ENCODE results near the gene SCMH1.
A peak's percentile ranks its signal among the peaks of the same experiment; 100 is the strongest.
"Not testable (repeated sequence)": the region's sequence is repeated elsewhere in the genome, so short reads cannot be mapped to it uniquely, and the experiment has no call there.

Gene SCMH1

DNA sequence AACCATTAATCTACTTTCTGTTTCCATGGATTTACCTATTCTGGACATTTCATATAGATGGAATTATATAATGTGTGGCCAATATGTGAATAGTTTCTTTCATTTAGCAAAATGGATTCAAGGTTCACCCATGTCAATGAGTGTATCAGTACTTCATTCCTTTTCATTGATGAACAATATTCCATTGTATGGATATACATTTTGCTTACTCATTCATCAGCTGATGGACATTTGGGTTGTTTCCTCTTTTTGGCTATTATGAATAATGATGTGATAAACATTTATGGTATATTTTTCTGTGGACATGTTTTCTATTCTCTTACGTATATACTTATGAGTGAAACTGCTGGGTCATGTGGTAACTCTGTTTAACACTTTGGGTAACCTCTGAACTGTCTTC is 97.8 kb downstream of the SCMH1 start:
- no peak for DNase-seq

- DNase-seq: no peak
Measured at GRCh38 chr1:41138549-41138948, 103.6 kb downstream of the SCMH1 start.

DNA sequence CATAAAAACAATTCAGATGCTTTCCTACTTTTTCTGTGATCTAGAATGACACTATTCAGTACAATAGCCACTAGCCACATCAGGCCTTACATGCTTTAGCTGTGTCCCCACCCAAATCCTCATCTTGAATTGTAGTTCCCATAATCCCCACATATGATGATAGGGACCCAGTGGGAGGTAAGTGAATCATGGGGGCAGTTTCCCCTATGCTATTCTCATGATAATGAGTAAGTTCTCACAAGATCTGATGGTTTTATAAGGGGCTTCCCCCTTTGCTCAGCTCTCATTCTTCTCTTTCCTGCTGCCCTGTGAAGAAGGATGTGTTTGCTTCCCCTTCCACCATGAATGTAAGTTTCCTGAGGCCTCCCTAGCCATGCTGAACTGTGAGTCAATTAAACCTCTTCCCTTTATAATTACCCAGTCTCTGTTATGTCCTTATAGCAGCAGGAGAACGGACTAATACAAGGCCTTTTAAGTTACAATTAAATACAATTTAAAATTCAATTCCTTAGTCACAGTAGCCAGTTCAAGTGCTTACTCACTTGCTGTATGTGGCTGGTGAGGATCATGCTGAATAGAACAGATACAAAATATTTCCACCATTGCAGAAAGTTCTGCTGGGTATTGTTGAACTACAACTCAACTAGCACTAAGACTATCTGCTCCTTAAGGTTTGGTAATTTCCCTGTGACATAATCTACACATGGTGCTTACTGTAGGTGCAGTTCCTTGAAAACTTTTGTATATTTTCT is 106.7 kb downstream of the SCMH1 start:
- DNase-seq: no peak

DNA sequence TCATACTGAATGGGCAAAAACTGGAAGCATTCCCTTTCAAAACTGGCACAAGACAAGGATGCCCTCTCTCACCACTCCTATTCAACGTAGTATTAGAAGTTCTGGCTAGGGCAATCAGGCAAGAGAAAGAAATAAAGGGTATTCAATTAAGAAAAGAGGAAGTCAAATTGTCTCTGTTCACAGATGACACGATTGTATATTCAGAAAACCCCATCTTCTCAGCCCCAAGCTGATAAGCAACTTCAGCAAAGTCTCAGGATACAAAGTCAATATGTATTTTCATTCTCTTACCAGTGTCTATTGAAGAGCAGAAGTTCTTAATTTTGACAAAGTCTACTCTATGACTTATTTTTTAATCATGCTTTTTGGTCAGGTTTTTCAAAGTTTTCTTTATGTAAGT is 107.8 kb downstream of the SCMH1 start:
- DNase-seq: not testable (repeated sequence)

DNA sequence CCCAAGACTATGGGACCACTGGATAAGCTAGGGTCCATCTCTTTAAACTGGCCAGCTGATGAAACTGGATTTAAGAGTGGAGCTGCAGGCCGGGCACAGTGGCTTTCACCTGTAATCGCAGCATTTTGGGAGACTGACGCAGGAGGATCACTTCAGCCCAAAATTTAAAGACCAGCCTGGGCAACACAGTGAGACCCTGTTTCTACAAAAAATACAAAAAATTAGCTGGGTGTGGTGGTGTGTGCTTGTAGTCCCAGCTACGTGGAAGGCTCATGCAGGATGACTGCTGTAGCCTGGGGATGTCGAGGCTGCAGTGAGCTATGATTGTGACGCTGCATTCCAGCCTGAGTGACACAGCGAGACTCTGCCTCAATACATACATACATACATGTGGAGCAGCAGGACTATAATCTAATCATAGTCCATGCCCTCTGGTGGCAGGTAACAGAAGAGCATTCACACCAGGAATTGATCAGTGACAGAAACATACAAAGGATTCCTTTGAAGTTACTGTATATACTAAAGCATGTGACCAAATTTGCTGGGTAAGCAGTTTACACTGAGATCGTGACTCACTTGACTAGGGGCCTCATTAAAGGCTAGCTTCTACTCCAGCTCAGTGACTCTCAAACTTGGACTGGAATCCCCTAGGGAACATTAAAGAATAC is 119.1 kb downstream of the SCMH1 start:
- peak; percentile 7 for DNase-seq

GRCh38 chr1:41122148-41122547 is 120.0 kb downstream of the SCMH1 start:
- no peak for DNase-seq

DNA sequence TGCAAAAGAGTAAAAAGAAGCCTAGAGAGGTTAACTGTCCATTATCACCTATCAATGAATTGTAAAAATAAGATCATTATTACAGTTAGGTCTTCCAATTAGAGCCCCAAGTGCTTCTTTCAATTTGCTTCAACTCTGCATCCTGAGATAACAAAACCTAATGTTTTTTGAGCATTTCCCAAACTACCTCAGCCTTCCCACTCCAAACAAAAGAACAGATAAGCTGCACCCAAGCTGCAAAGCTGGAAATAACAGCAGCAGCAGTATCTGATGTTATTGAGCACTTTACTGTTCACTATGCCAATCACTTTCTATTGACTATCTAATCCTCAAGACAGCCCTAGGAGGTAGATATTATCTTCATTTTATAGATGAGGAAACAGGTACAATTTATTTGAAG is 123.5 kb downstream of the SCMH1 start:
- no peak for DNase-seq

DNA sequence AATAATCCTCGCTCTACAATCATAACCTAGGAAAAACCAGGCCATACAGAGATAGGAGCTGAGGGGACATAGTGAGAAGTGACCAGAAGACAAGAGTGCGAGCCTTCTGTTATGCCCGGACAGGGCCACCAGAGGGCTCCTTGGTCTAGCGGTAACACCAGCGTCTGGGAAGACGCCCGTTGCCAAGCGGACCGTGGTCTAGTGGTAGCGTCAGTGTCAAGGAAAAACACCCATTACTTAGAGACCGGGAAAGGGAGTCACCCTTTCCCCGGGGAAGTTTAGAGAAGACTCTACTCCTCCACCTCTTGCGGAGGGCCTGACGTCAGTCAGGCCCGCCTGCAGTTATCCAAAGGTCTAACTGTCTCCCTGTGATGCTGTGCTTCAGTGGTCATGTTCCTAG is 124.9 kb downstream of the SCMH1 start:
- DNase-seq: not testable (repeated sequence)

DNA sequence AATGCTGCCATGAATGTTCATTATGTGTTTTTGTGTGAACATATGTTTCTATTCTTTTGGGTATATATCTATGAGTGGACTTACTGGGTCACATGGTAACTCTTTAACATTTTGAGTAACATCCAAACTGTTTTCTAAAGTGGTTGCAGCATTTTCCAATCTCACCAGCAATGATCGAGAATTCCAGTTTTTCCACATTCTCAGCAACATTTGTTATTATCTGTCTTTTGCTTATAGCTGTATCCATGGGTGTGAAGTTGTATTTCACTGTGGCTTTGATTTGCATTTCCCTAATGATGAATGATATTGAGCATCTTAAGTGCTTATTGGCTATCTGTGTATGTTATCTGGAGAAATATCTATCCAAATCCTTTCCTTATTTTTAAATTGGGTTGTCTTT is 131.4 kb downstream of the SCMH1 start:
- no peak for DNase-seq

DNA sequence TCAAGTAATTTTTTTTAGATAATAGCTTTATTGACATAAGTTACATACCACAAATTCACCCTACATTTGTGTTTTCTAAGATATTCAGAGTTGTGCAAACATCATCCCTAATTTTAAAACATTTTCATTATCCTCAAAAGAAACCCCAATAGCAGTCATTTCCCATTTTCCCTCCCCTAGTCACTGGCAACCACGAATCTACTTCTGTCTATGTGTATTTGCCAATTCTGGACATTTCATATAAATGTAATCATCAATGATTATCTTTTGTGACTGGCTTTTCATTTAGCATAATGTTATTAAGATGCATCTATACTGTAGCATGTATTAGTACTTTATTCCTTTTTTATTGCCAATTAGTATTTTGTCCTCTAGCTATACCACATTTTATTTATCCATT is 131.8 kb downstream of the SCMH1 start:
- no peak for DNase-seq

GRCh38 chr1:41109310-41110197 is 132.6 kb downstream of the SCMH1 start:
- no peak for DNase-seq

DNA sequence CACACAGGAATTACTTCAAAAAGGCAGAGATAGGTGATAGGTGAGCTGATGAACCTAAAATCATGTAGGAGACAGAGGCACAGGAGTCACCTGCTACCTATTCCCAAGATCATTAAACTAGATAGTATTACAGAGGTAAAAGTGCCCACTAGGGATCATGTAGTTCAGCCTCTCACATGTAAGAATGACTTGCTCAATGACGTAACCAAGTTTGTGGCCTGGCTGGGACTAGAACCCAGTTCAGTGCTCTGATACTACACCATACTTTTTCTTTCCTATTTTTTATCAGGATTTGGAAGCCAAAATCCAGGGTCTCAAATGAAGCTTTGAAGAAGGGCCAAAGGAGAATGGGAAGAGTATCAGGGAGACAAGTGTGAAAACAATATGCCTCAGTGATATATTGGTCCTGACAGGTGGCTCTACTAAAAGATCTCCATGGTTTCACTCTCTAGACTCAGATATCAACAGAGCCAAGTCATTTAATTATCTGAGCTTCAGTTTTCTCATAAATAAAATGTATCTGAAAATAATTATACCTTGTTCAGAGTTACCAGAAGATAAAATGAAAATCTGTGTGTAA is 133.3 kb downstream of the SCMH1 start:
- DNase-seq: no peak

- no peak for DNase-seq
Measured at GRCh38 chr1:41103766-41104165, 138.3 kb downstream of the SCMH1 start.

GRCh38 chr1:41102653-41103052 is 139.5 kb downstream of the SCMH1 start:
- no peak for DNase-seq

GRCh38 chr1:41101950-41102607 is 140.0 kb downstream of the SCMH1 start:
- no peak for DNase-seq

GRCh38 chr1:41101076-41101475 is 141.0 kb downstream of the SCMH1 start:
- DNase-seq: no peak

- DNase-seq: no peak
Measured at GRCh38 chr1:41100170-41100569, 141.9 kb downstream of the SCMH1 start.

GRCh38 chr1:41098730-41099460 is 143.2 kb downstream of the SCMH1 start:
- DNase-seq: no peak

- no peak for DNase-seq
Measured at GRCh38 chr1:41097105-41097504, 145.0 kb downstream of the SCMH1 start.

DNA sequence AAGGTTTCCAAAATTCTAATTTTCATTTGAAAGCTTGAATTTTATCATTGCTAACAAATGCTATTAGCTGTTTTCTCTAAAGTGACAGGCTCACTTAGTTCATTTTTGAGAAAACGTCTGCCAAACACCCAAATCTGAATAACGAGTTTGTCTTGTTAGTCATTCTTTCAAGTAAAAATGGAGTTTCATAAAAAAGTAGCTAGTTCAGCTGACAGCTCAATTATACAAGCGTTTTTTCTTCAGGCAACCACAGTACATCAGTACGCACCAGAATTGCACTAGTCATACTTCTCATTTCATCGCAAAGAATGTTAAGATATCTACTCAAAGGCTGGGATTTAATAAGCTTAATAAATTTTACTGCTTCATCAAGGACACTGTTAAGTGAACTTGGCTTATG is 148.3 kb downstream of the SCMH1 start:
- DNase-seq: no peak

DNA sequence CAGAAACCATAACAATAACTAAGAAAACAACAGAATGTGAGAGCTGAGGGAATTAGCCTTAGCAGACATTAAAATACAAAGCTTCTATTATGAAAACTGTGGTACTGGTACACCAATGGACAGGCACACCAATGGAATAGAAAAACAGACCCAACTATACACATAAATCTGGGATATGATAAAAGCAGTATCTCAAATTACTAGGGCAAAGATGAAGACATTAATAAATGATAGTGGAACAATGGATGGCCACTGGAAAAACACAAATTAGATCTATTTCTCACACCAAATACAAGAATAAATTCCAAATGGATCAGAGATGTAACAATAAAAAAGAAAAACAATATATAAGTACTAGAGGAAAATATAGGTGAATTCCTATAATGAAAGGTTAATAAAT is 155.2 kb downstream of the SCMH1 start:
- DNase-seq: no peak

DNA sequence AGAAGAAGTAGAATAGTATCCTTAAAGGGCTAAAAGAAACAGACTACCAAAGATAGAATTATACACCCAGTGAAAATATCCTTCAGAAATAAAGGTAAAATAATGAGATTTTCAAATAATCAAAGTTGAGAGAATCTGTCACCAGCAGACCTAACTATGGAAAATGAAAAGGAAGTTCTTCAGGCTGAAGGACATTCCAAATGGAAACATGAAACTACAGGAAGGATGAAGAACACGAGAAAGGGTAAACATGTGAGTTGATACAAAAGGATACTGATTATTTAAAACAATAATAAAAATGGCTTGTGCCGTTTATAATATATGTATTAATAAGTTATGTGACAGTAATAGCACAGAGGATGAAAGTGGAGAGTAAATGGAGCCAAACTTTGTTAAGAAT is 163.5 kb downstream of the SCMH1 start:
- no peak for DNase-seq

Measured in CD4-positive, alpha-beta T cell treated with Interleukin-17A for 1 hour (primary cell).